Activated CD4-positive, alpha-beta T cell treated with anti-CD3 and anti-CD28 coated beads, Interleukin-2, amount 50 U/mL, for 1 hour (primary cell): ENCODE data around the gene PDZD2.
"Not testable (repeated sequence)": the region's sequence is repeated elsewhere in the genome, so short reads cannot be mapped to it uniquely, and the experiment has no call there.

Experiments
- DNase-seq: peaks from one replicate; pipeline ENCODE4 v3.0.0-alpha.2; 2020

PDZD2 gene

GRCh38 chr5:31987985-31988710 is 349.2 kb downstream of the PDZD2 start:
- no peak for DNase-seq

- no peak for DNase-seq
Observed at GRCh38 chr5:31990081-31990650, 351.2 kb downstream of the PDZD2 start.

GRCh38 chr5:31990701-31991110 is 351.8 kb downstream of the PDZD2 start:
- no peak for DNase-seq

GRCh38 chr5:31992377-31992776 is 353.4 kb downstream of the PDZD2 start:
- DNase-seq = no peak

GRCh38 chr5:31993165-31993961 is 354.4 kb downstream of the PDZD2 start:
- DNase-seq = no peak

GRCh38 chr5:31995006-31995405 is 356.1 kb downstream of the PDZD2 start:
- no peak for DNase-seq

GRCh38 chr5:31995714-31996113 is 356.8 kb downstream of the PDZD2 start:
- DNase-seq = no peak

- no peak for DNase-seq
Observed at GRCh38 chr5:31996909-31997308, 358.0 kb downstream of the PDZD2 start.

- no peak for DNase-seq
Observed at GRCh38 chr5:31999470-31999869, 360.5 kb downstream of the PDZD2 start.

GRCh38 chr5:32000731-32001130 is 361.8 kb downstream of the PDZD2 start:
- no peak for DNase-seq

- DNase-seq = no peak
Observed at GRCh38 chr5:32001284-32001683, 362.4 kb downstream of the PDZD2 start.

GRCh38 chr5:32001707-32002106 is 362.8 kb downstream of the PDZD2 start:
- no peak for DNase-seq

GRCh38 chr5:32002755-32003154 is 363.8 kb downstream of the PDZD2 start:
- no peak for DNase-seq

GRCh38 chr5:32003981-32004380 is 365.1 kb downstream of the PDZD2 start:
- no peak for DNase-seq

GRCh38 chr5:32004404-32004803 is 365.5 kb downstream of the PDZD2 start:
- no peak for DNase-seq

- no peak for DNase-seq
Observed at GRCh38 chr5:32008746-32009145, 369.8 kb downstream of the PDZD2 start.

- DNase-seq = no peak
Observed at GRCh38 chr5:32013658-32014057, 374.7 kb downstream of the PDZD2 start.

GRCh38 chr5:32014096-32014745 is 375.3 kb downstream of the PDZD2 start:
- no peak for DNase-seq

GRCh38 chr5:32015262-32015661 is 376.3 kb downstream of the PDZD2 start:
- not testable (repeated sequence) for DNase-seq

- DNase-seq = no peak
Observed at GRCh38 chr5:32017692-32018367, 378.9 kb downstream of the PDZD2 start.

GRCh38 chr5:32018476-32019436 is 379.8 kb downstream of the PDZD2 start:
- no peak for DNase-seq

- DNase-seq = no peak
Observed at GRCh38 chr5:32020271-32020670, 381.3 kb downstream of the PDZD2 start.
